Endodermal cell (in vitro differentiated cells): Measurements from ENCODE around the gene PPP2R2C. TPM values are rescaled to one million over a fixed set of nuclear protein-coding genes. Genes with fewer than 3 reads are reported as not detected.

Source experiments
- DNase-seq: peaks from one replicate; pipeline ENCODE4 v3.0.0-alpha.2; 2017
- H3K27ac ChIP-seq: 2 replicates; pipeline ENCODE4 v1.5.1; 2013; ENCODE audit warnings: mild to moderate bottlenecking, low read depth, low read length, moderate library complexity
- H3K27me3 ChIP-seq: 2 replicates; pipeline ENCODE4 v1.6.1; 2013; ENCODE audit warnings: mild to moderate bottlenecking, low read length, moderate library complexity; ENCODE audit not compliant: insufficient read depth, control insufficient read depth, poor library complexity, severe bottlenecking
- H3K36me3 ChIP-seq: 2 replicates; pipeline ENCODE4 v1.7.0; 2013; ENCODE audit warnings: mild to moderate bottlenecking, low read length, moderate library complexity; ENCODE audit not compliant: control insufficient read depth, insufficient read depth
- H3K4me1 ChIP-seq: one replicate; pipeline ENCODE4 v1.7.0; 2013; ENCODE audit warnings: low read length; ENCODE audit not compliant: control insufficient read depth, insufficient read depth
- H3K4me3 ChIP-seq: 2 replicates; pipeline ENCODE4 v1.5.1; 2013; ENCODE audit warnings: mild to moderate bottlenecking, low read length, moderate library complexity
- H3K9ac ChIP-seq: 2 replicates; pipeline ENCODE4 v1.6.1; 2013; ENCODE audit warnings: mild to moderate bottlenecking, low read length, moderate library complexity; ENCODE audit not compliant: poor library complexity, severe bottlenecking; ENCODE audit errors: extremely low read depth
- H3K9me3 ChIP-seq: 2 replicates; pipeline ENCODE4 v1.6.1; 2013; ENCODE audit warnings: mild to moderate bottlenecking, low read length, moderate library complexity; ENCODE audit not compliant: control insufficient read depth
- H3K27ac Mint-ChIP-seq: 2 replicates; pipeline ENCODE4 v1.8.0; 2020; ENCODE audit warnings: mixed read lengths
- H3K27me3 Mint-ChIP-seq: 2 replicates; pipeline ENCODE4 v1.8.0; 2021; ENCODE audit warnings: mild to moderate bottlenecking, mixed read lengths; ENCODE audit not compliant: insufficient read depth
- H3K36me3 Mint-ChIP-seq: 2 replicates; pipeline ENCODE4 v1.8.0; 2020; ENCODE audit warnings: low read depth, mixed read lengths
- H3K4me1 Mint-ChIP-seq: 2 replicates; pipeline ENCODE4 v1.8.0; 2020; ENCODE audit warnings: mixed read lengths
- H3K4me3 Mint-ChIP-seq: 2 replicates; pipeline ENCODE4 v1.8.0; 2020; ENCODE audit warnings: mild to moderate bottlenecking, moderate library complexity, mixed read lengths
- H3K9me3 Mint-ChIP-seq: 2 replicates; pipeline ENCODE4 v1.8.0; 2020; ENCODE audit warnings: mild to moderate bottlenecking, mixed read lengths
- CTCF ChIP-seq: fragments of 200-600 bp; sonication (generic); conservative IDR thresholded peaks from 2 replicates; pipeline ENCODE4 v1.5.0; 2021; ENCODE audit warnings: antibody characterized with exemption, mild to moderate bottlenecking
- WGBS, 2 experiments: methylation state at CpG; one replicate each; pipeline versions ENCODE4 v1.1.5 to v1.1.7; 2013; ENCODE audit warnings: missing lambda C conversion rate in 2 of 2, mixed read lengths in 1 of 2; ENCODE audit not compliant: insufficient coverage in 1 of 2, insufficient read length in 1 of 2; 5-methylcytosine and 5-hydroxymethylcytosine counted together
- total RNA-seq, 2 donors: library from RNA; stranded (reverse); fragmentation: NEBNext Ultra II Directional in 1 of 2; extraction: Animal tissue kit (Norgen Biotek cat#: 25700) in 1 of 2; gene quantifications; 2 replicates in 1 of 2; 3 replicates in 1 of 2; pipeline ENCODE4 v1.2.1, GENCODE V29; 2021

PPP2R2C gene
- total RNA-seq, 2 donors from 2014 or later, result 4.4 to 19.2 TPM

- Histone ChIP-seq H3K9ac (no peak overlapping the region), H3K27me3 (no peaks in the 10 kb centered on the region), H3K9me3 (no peaks in the 10 kb centered on the region), H3K4me3 (no peak overlapping the region), H3K4me1 (no peaks in the 10 kb centered on the region), H3K36me3 (no peaks in the 10 kb centered on the region), H3K27ac (no peak overlapping the region)
- Mint-ChIP-seq H3K4me3 (no peak overlapping the region), H3K9me3 (no peaks in the 10 kb centered on the region), H3K27ac (no peak overlapping the region), H3K4me1 (no peaks in the 10 kb centered on the region), H3K27me3 (no peaks in the 10 kb centered on the region), H3K36me3 (peaks cover 4% of the 10 kb centered on the region)
- DNase-seq, result peak; percentile 62
- no peak for TF ChIP-seq CTCF
- 91 to 96% methylated on average over 3 to 6 of the region's 6 CpGs for WGBS, 2 experiments
Observed at GRCh38 chr4:6420972-6421371, 51.4 kb downstream of the PPP2R2C start.

DNA sequence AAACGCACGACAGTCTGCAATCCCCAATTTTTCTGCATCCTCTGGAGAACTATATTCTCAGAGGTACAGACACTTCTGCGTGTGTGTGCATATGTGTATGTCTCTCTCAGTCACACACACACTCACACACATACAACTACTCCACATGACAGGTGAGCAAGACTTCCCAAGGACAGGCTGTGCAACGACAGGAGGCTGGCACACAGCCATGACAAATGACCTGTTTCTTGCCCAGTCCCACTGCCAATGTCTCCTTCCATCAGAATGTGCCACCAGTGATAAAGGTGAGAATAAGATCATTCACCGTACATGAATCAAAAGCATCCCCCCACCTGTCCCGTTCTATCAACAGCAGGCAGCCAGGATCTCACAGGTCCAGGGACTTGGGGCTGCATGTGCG is 52.4 kb downstream of the PPP2R2C start:
- H3K4me3 Mint-ChIP-seq, result no peak overlapping the region
- TF ChIP-seq CTCF, result no peak
- Histone ChIP-seq H3K36me3 (no peaks in the 10 kb centered on the region), H3K9me3 (no peaks in the 10 kb centered on the region), H3K27me3 (no peaks in the 10 kb centered on the region), H3K27ac (no peak overlapping the region), H3K4me3 (no peak overlapping the region), H3K9ac (no peak overlapping the region), H3K4me1 (no peaks in the 10 kb centered on the region)
- no peaks in the 10 kb centered on the region for H3K9me3 Mint-ChIP-seq
- H3K27me3 Mint-ChIP-seq, result no peaks in the 10 kb centered on the region
- no peak overlapping the region for H3K27ac Mint-ChIP-seq
- no peaks in the 10 kb centered on the region for H3K4me1 Mint-ChIP-seq
- 92 to 98% methylated on average over 6 to 7 of the region's 7 CpGs for WGBS, 2 experiments
- peaks cover 4% of the 10 kb centered on the region for H3K36me3 Mint-ChIP-seq
- DNase-seq, result no peak

- Mint-ChIP-seq H3K27ac (no peak overlapping the region), H3K27me3 (no peaks in the 10 kb centered on the region), H3K9me3 (no peaks in the 10 kb centered on the region), H3K4me3 (no peak overlapping the region), H3K36me3 (peaks cover 4% of the 10 kb centered on the region), H3K4me1 (no peaks in the 10 kb centered on the region)
- H3K27me3 ChIP-seq, result no peaks in the 10 kb centered on the region
- no peaks in the 10 kb centered on the region for H3K36me3 ChIP-seq
- H3K4me3 ChIP-seq, result no peak overlapping the region
- no peak for DNase-seq
- H3K27ac ChIP-seq, result no peak overlapping the region
- WGBS, 2 experiments, result 77 to 78% methylated on average over 3 to 6 of the region's 6 CpGs
- H3K4me1 ChIP-seq, result no peaks in the 10 kb centered on the region
- H3K9me3 ChIP-seq, result no peaks in the 10 kb centered on the region
- H3K9ac ChIP-seq, result no peak overlapping the region
- no peak for TF ChIP-seq CTCF
Observed at GRCh38 chr4:6419452-6420028, 52.9 kb downstream of the PPP2R2C start.
